Measurements from ENCODE around the gene LRIT1.

LRIT1 gene

DNA sequence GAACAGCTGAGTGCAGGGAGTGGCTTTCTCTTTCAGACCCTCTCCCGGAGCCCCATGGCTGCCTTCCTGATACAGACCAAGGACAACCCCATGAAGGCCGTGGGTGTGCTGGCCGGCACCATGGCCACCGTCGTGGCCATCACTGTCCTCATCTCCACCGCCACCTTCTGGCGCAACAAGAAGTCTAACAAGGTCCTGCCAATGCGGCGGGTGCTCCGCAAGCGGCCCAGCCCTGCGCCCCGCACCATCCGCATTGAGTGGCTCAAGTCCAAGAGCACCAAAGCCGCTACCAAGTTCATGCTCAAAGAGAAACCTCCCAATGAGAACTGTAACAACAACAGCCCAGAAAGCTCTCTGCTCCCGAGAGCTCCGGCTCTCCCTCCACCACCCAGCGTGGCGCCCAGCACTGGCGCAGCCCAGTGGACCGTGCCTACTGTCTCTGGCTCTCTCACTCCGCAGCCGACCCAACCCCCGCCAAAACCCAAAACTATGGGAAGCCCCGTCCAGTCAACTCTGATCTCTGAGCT lies 27.2 kb downstream of the LRIT1 start:
- no peak for DNase-seq

DNA sequence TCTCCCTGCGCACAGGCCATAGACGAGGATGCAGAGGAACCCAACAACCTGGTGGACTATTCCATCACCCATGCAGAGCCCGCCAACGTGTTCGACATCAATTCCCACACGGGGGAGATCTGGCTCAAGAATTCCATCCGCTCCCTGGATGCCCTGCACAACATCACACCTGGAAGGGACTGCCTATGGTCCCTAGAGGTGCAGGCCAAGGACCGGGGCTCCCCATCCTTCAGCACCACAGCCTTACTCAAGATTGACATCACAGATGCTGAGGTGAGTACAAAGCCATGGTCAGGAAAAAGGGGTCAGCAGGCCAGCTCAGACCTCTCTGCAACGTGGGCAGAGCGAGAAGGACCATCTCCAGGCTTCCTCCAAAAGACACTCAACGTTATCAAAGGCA lies 28.3 kb downstream of the LRIT1 start:
- no peak for DNase-seq

DNA sequence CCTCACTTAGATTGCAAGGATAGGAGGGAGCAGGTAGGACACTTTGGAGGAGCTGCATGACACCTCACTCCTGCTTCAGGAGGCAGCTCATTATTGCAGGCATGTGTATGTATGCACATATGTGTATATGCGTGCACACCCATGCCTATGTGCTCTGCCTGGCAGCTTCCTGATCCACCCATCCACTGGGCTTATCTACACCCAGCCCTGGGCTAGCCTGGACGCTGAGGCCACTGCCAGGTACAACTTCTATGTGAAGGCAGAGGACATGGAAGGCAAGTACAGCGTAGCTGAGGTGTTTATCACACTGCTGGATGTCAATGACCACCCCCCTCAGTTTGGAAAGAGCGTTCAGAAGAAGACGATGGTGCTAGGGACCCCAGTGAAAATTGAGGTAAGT lies 29.3 kb downstream of the LRIT1 start:
- no peak for DNase-seq

DNA sequence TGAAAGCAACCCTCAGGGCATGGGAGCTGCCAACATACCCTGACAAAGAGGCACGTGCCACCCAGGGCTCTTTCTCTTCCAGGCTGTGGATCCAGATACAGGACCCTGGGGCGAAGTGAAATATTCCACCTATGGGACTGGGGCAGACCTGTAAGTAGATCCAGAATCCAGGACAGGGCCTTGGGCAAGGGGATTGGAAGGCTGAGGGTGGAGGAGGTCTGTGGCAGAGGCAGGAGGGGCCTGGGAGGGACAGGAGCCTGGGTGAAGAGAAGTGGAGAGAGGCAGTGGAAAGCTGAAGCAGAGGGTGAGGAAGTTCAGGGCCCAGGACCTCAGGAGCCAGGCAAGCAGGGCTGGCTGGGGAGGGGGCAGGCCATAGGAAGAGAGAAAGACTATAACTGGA lies 29.8 kb downstream of the LRIT1 start:
- DNase-seq, result no peak

DNA sequence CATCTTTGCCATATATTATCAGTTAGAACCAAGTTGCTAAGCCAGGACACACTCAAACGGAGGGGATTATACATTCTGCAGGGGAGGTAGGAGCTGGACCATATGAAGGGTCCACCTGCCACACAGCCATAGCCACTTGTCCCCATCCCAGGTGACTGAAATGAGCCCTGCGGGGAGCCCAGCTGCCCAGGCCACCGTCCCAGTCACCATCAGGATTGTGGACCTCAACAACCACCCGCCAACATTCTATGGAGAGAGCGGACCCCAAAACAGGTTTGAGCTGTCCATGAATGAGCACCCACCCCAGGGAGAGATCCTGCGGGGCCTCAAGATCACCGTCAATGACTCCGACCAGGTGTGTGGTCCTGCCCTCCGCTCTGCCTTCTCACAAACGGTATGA lies 33.3 kb downstream of the LRIT1 start:
- DNase-seq, result no peak

GRCh38 chr10:84205853-84206525 lies 35.4 kb downstream of the LRIT1 start:
- no peak for DNase-seq

DNA sequence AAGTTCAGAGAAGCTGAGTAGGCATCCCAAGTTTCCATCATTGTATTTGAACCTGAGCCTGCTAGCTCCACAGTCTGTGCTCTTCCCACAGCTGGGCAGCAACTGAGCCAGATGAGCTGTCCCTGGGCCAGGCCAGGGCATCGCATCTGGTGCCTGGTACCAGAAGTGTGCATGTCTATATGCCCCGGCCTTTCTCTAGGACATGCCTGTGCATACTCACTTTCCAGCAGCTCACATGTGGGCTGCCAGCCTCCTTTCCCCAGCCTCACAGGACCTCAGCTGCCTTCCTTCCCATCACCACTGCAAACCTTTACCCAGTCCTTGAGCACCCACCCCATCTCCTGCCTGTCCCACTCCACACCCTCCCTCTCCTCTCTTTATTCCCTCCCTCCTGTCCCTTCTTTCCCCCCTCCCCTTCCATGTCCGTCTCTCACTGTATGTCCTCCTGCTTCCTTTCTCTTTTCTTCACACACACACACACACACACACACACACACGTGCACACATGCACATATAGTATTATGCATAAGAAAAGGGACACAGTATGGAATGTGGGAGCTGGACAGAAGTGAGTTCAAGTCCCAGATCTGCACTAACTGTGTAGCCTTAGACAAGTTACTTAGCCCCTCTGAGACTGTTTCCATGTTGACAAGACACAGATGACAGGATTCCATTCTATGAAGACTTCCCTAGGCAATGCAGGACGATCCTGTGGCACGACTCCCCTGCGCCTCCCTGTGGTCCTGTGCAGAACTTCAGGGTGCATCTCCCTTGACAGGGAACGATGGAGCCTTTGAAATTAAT lies 36.1 kb downstream of the LRIT1 start:
- DNase-seq, result no peak

GRCh38 chr10:84204610-84205009 lies 36.7 kb downstream of the LRIT1 start:
- no peak for DNase-seq

- DNase-seq, result no peak
Observed at GRCh38 chr10:84204122-84204521, 37.2 kb downstream of the LRIT1 start.

GRCh38 chr10:84202349-84202748 lies 39.0 kb downstream of the LRIT1 start:
- no peak for DNase-seq

- DNase-seq, result no peak
Observed at GRCh38 chr10:84201682-84202081, 39.7 kb downstream of the LRIT1 start.

DNA sequence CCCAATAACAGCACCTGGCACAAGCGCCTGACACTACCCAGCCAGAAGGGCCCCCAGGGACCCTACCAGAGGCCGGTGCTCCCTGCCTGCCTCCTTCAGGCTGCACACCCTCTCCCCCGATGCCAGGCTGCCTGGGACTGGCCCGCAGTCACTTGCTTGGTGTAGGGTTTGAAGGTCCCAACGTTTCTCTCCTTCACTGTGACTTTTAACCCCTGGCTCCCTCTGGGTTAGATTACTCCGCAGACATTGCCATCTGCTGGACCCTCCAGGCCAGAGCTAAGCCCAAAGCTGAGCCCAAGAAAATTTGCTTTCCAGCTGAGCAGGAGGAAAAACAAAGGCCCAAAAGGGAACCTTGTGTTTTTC lies 40.1 kb downstream of the LRIT1 start:
- DNase-seq, result no peak

DNA sequence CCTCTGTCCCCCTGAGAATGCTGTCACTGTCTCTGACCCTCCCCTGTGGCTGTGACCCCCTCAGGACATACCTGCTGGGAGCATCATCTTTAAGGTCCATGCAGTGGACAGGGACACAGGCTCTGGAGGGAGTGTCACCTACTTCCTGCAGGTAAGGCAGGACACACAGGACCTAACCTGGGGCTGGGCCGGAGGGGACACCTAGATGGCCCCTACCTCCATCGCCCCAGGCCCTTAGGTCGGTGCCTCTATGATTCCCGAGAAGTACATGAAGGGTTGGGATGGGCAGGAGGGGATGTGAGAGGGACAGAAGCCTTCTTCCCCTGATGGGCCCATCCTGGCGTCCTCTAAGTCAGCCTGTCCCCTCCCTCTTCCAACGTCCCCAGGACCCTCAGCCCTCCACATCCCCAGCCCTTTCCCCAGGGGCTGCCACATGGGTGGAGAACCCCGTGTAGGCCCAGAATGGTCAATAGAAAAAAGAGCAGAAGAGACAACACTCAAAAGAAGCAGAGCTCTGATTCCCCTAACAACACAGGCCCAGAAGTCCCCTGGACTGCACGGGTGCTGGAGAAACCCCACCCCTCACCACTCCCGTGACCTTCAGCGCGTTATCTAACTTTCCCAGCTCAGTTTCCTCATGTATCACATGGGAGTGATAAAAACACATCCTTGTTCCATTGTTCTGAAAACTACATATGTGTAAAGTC lies 40.7 kb downstream of the LRIT1 start:
- DNase-seq, result no peak

GRCh38 chr10:84198206-84198915 lies 43.0 kb downstream of the LRIT1 start:
- DNase-seq, result no peak

DNA sequence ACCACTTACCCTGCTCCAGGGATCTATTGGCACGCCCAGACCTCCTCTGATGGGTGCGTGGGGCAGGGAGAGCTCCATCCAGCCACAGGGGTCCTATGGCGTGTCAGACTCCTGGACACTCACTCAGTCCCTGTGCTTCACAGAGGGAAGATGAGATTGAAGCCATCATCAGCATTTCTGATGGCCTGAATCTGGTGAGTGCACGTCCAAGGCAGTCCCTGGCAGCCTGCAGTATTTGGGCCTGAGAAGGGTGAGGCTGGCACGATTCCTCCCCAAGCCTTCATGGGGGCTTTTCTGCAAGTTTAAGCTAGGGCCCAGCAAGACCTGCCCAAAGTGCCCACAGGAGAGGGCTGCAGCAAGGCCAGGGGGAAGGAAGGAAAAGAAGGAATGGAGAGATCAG lies 43.7 kb downstream of the LRIT1 start:
- DNase-seq, result no peak

DNA sequence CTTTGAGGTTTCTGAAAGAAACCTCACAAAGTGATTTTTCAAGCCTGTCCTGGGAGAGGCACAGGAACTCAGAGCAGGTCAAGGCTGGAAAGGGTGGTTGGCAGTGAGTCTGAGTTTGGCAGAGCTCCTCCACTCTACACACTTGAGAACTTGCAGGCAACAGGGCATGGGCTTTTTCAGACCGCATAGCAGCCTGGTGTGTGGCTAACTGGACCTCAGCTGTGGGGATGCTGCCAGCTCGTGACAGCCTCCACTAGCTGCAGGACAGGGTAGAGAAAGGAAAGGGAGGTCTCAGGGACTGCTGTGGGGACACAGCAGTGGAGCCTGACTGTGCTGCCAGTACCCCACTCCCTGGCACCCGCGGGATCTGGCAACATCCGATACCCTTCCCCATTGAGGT lies 44.4 kb downstream of the LRIT1 start:
- DNase-seq, result no peak

DNA sequence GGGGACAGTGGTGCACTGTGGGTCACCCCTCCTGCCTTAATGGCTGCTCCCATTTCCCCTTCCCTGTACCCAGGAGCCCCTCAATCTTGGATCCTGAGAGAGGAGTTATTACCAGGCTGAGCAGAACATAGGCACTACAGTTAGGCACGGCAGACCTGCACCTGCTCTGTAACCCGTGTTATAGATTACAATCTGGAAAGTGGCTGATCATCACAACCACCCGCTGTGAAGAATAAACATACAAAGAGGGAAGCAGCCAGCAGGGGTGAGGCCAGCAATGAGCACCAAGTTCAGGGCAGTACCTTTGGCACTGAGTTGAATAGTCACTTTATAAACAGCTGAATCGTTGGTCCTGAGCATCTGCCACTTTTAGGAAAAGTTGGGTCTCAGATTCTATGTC lies 45.3 kb downstream of the LRIT1 start:
- no peak for DNase-seq

- DNase-seq, result no peak
Observed at GRCh38 chr10:84195044-84195830, 46.1 kb downstream of the LRIT1 start.

- DNase-seq, result no peak
Observed at GRCh38 chr10:84194424-84195043, 46.8 kb downstream of the LRIT1 start, which contains the start of gene CDHR1. Gene CDHR1 (plus strand): TSS chr10:84194537. CDS start chr10:84194761, 224 bp downstream.

DNA sequence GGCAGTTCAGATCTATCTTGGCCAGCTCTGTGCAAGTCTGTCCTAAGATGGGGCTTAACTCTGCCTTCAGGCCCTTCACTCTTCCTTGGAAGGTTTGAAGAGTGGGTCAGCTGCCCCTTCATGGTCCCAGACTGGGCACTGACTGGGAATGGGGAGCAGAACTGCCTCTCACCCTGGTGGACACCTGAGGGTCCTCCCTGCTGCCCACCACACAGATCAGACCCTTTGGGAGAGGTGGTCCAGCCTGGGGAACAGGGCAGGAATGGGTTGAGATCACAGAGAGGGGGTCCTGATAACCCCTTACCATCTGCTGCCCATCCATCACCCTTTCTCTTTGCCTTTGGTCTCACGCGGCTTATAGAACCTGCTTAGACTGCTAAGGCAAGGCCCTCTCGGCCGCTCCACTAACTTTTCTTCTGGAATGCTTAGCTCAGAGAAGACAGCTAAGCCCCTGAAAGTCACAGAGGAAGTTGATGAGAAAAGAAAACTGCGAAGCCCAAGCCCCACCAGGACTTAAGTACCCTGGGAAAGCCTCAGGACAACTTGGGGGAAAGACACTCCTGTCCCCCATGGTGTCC lies 47.4 kb downstream of the LRIT1 start:
- DNase-seq, result no peak

GRCh38 chr10:84193327-84193726 lies 48.0 kb downstream of the LRIT1 start:
- DNase-seq, result no peak
